SK-N-DZ (cell line): ENCODE results near the gene PTCSC3. TPM values are rescaled to one million over a fixed set of nuclear protein-coding genes. Genes with fewer than 3 reads are reported as not detected.

Experiments used
- DNase-seq: peaks from one replicate; pipeline ENCODE4 v3.0.0-alpha.2; 2015; ENCODE audit warnings: low spot score
- polyA plus RNA-seq, 2 experiments: library from polyadenylated mRNA; depleted of rRNA; stranded (reverse); fragments of >200 nt; gene quantifications; 2 replicates each; pipeline ENCODE4 v1.2.3, GENCODE V29; 2014

Gene PTCSC3
- polyA plus RNA-seq (2014; cell fraction: cytosol; rRNA removed) = not detected in 2 replicates
- polyA plus RNA-seq (2014; cell fraction: nucleus; rRNA removed) = not detected in 2 replicates

DNA sequence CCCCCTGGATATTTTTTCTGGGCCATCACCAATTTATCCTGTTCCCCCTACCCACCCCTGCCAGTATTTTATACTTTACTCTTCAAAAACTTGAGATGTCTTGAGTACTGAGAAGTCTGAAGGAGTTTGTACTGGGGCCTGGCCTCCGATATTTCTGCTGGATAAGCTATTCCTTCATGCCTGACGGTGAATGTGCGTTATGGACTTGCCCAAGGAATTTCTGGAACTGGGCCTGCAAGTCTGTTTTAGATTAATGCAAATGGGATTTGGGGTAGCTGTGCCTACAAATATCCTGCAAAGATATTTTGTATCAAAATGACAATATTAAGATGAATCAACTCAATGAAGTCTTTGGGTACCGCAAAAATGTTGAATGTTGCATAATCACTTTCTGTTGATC lies at the start of gene PTCSC3:
TSS of gene PTCSC3 (minus strand) at position 199 of the 400 bp plus-strand sequence.
- DNase-seq = no peak

DNA sequence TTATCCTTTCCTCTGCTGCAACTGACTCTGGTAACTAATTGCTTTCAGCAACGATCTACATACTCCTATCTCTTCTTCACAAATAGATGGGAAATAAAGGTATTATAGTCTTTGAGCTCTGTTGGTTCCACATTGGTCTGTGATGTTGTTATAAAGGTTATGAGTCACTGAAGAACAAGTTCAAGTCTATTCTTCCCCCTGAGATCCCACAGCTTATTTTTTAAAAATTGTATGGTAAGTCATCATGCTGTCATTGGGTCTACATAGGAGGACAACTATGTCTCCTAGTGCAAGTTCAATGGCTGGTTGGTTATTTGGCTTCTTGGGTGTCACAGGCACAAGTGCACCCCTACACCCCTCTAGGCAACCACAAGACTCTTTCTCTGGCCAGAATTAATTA lies 49.6 kb upstream of the PTCSC3 start:
- no peak for DNase-seq

DNA sequence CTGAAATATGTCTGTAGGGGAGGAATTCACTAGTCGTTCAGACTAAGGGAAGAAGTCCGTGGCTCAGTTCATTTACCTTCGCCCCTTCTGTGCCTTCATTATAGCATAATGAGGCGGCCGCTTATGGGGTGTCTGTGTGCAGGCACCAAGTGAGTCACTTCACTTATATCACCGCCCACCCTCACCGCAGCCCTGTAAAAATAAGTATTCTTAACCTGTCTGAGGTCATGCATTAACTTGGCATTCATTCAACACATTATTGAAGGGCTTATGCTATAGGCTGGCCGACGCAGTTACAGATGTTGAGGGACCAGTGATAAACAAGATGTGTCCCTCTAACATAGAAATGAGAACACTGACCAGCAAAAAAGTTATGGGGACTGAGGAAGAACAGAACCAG lies 47.7 kb upstream of the PTCSC3 start:
- DNase-seq = no peak

GRCh38 chr14:36223558-36223957 lies 47.0 kb upstream of the PTCSC3 start:
- no peak for DNase-seq

GRCh38 chr14:36222952-36223468 lies 46.5 kb upstream of the PTCSC3 start:
- no peak for DNase-seq

DNA sequence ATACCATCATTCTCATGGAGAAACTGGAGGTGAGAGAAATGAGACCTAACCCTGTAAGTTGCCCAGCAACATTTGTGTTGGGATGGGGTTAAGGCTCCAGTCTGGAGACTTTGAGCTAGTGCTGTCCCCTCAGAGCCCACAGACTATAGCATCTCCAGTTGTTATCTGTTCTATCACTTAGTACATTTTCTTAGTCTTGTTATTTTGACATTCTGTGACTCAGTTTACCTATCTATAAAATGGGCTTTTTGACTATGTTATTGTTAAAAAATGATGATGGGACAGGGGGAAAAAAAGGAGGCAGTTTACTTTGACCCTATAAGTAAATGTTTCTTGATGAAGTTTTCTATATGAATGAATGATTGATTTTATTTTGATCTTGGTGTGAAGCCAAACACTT lies 45.8 kb upstream of the PTCSC3 start:
- DNase-seq = no peak

- no peak for DNase-seq
These were observed 44.6 kb upstream of the PTCSC3 start for GRCh38 chr14:36221112-36221511.

- DNase-seq = no peak
These were observed 41.2 kb upstream of the PTCSC3 start for GRCh38 chr14:36217732-36218131.

- DNase-seq = no peak
These were observed 40.5 kb upstream of the PTCSC3 start for GRCh38 chr14:36217027-36217426.

DNA sequence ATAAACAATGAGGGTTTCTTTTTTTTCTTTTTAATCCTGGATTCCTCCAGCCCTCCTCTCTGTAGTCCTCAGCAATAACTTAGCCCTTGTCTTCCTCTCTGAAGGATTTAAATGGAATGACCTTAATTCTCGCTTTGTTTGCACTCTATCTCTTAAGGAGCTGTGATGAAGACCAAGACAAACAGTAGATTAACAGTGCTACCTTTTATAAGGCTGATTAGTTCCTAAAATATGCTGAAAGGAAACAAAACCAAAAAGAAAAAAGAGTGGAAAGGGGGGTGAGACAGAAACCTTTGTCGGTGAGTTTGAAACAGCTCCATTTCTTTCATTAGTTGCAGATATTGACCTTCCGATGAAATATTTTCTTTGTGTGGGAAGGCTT lies 38.7 kb upstream of the PTCSC3 start:
- DNase-seq = no peak

DNA sequence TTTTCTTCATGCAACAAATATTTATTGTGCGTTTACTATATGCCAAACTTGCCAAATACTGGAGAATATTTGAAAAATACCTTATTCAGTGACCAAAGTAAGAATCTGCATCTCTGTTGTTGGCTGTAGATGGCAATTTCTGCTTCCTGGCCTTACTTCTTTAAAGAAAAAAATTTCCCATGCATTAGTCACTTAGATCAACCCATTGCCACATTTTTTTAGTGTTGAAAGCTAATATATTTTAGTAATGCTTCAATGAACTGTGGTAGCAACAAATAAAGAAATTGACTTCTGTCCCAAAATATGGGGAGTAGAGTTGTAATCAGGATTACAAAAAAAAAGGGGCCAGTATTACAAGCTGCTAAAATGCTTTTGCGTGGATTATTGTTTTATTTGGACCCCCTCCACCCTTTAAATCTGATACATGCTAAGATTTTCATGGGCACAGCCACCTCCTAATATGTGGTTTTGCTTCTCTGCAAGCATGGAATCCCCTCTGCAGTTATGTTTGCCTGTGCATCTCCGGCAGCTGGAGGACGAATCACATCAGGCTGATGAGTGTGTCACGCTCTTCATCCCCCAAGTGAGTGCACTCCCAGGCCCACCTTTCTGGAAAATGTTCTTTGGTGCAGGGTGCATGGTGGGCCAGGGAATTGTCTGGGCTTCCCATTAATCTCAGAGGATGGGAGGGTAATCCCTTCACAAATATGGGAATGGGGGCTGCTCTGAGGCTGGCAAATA lies 38.1 kb upstream of the PTCSC3 start:
- no peak for DNase-seq

DNA sequence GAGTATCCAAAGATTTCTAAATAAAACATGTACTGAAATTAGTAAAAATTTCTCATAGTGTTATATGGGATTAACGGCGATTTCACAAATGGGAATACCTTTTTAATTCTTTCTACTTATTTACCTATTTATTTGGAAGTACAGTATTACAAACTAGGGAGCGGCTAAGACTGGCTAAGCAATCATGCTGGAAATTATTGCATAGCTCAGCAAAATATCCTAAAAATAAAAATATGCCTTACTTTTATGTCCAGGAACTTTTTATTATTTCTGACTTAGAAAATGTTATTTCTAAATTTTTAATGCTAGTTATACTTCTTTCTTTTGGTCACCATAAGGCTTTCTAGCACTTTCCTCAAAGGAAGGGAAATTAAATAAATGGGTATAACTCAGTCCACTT lies 36.5 kb upstream of the PTCSC3 start:
- no peak for DNase-seq

- DNase-seq = no peak
These were observed 36.1 kb upstream of the PTCSC3 start for GRCh38 chr14:36212577-36212976.

DNA sequence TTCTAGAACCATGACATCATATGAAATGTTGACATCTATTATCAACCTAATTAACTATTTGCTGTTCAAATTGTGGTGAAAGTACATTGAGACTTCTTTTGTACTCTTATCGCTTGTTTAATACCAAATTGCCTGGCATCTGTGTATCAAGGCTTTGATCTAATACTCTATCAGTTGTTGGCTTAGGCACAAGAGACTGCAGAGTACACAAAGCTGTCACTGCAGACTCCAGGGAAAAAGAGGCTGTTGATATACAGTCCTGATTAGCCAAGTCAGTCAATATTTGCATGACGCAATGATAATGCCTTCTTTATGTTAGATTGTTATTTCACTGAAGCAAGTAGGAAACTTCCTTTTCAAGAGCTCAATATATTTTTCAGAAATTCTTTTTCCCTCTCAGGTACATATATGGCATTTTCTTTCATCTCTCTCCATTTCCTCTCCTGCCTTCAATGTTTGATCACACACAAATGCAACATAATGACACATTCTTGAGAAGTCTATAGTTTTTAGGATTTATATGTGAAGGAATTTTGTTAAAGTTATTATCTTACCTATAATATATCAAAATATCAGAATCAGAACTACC lies 32.3 kb upstream of the PTCSC3 start:
- no peak for DNase-seq

- no peak for DNase-seq
These were observed 31.0 kb upstream of the PTCSC3 start for GRCh38 chr14:36207500-36207899.

DNA sequence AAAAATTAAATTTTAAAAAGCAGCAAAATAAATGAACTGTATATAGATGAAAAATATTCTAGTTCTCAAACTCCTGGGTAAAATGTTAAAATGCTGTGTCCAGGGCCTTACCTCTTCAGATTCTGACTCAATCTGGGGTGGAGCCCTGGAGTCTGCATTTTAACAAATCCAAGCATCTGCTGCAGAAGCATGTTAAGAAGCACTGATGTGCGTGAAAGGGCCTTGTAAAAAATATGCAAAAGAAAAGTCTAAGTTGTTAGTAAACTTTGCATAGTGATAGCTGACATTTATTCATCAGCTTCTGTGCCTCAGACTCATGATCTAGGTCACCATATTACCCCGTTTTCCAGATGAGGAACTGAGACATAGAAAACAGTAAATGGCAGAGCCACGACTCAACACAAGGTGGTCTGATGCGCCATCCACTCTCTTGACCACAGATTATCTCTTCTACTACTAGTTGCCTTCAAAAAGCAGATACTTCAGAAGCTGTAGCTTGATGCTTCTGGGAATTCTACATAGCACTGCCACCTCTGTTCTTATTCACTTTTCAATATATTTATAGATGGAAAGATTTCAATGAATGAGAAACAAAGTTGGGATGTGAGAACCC lies 28.0 kb upstream of the PTCSC3 start:
- DNase-seq = no peak

DNA sequence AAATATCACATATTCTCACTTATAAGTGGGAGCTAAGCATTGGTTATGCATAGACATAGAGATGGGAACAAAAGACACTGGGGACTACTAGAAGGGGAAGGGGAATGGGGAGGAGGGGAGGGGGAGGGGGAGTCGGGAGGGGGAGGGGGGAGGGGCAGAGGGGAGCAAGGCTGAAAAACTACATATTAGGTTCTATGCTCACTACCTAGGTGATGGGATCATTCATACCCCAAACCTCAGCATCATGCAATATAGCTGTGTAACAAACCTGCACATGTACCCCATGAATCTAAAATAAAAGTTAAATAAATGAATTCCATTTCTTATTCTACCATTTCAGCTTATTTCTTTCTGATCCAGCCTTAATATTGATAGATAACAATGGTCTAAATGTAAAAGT lies 21.9 kb upstream of the PTCSC3 start:
- no peak for DNase-seq

- DNase-seq = no peak
These were observed 18.1 kb upstream of the PTCSC3 start for GRCh38 chr14:36194663-36195062.

GRCh38 chr14:36192530-36192929 lies 16.0 kb upstream of the PTCSC3 start:
- DNase-seq = no peak

DNA sequence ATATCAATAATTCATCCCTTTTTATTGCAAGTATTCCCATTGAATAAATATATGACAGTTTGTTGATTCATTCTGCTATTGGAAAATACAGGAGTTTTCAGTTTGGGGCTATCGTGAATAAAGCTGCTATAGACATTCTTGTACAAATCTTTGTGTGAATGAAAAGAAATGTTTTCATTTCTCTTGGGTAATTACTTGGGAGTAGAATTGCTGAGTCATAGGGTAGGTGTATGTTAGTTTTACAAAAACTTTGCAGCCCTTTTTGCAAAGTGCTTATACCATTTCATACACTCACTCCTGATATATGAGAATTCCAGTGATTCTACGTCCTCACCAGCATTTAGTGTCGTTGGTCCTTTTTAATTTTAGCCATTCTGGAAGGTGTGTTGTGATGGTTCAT lies 6.9 kb upstream of the PTCSC3 start:
- DNase-seq = no peak

DNA sequence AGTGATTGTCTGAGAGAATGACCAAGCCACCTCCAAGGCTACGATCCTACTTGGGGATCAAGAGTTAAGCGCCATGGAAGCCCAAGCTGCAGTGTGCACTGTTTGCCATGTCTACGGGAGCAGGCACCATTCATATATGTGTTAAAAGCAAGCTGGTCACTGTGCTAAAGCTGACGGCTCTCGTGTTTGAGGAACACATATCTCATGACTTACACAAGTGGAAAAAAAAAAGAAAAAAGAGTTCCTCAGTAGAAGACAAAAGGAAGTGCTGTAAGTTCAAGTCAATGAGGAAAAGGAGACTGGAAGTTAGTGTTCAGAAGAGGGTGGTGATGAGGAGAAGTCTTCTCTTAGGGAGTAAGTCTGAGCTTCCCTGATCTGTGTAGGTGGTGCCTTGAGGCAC lies 4.9 kb upstream of the PTCSC3 start:
- no peak for DNase-seq

DNA sequence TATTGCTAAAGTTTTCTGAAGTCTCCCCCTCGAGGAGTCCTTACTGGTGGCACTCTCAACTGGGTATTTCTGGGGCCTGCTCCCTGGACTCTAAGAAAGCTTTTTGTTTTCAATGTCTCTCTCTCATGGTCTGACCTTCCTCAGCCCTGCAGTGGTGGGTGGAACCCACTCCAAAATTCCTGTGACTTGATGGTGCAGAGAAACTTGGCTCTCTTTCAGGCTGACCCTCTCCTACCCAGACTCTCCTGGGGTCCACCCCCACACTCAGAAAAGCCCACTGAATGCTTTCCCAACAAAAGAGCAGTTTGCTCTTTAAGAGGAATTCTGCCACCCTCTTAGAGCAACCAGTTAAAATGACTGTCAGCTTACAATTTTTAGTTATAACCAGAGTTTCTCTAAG lies 967 bp upstream of the PTCSC3 start:
- DNase-seq = no peak
